Measurements from ENCODE around the gene DNASE1L2. TPM values are rescaled to one million over a fixed set of nuclear protein-coding genes. Genes with fewer than 3 reads are reported as not detected.
A peak's percentile ranks its signal among the peaks of the same experiment; 100 is the strongest.

Gene DNASE1L2
- total and polyA plus RNA-seq, 2 of the 4 experiments (the other 2 are of a cell fraction) = 0.18 to 0.75 TPM

DNA sequence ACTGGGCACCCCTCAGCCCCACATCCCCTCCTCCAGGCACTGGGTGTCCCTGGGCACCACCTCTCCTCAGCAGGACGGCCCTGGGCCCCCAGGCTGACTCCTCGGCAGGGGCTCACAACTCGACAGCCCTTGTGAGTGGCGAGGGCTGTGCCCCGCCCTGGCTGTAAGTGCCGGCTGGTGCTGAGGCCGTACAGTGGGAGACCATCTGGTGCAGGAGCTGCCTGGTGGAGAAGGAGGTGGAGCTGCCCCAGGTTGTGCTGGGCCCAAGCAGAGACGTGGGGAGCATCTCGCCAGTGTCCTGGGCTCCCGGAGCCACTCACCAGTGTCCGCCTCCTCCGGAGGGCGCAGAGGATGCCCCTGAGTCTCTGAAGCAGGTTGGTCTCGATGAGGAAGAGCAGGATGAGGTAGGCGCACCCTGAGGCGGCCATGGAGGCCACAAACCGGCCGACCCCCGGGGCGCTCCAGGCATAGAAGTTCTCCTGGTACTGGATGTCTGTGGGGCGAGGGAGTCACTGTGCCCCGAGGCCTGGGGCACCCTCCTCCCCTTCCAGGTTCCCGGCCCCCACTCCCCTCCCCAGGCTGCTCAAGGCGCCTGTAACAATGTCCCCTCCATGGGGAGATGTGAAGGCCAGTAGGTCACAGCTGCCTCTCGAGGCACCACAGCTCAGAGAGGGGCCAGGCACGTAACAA is 46.8 kb downstream of the DNASE1L2 start:
- H3K18ac ChIP-seq (ENCODE audit: low read depth, low read length) = no peak overlapping the region
- no peaks in the 10 kb centered on the region for H3K79me1 ChIP-seq (ENCODE audit: low read depth in 1 of 2, low read length in 2 of 2)
- no peaks in the 10 kb centered on the region for H3K4me1 ChIP-seq (ENCODE audit: control insufficient read depth, insufficient read depth, low read length)
- no peak overlapping the region for H2BK5ac ChIP-seq (ENCODE audit: low read depth, low read length, poor library complexity, severe bottlenecking)
- no peak overlapping the region for H3K4me3 ChIP-seq (ENCODE audit: insufficient read depth, low read depth, low read length)
- H3K36me3 ChIP-seq (ENCODE audit: control insufficient read depth, insufficient read depth, low read length) = no peaks in the 10 kb centered on the region
- no peak overlapping the region for H2BK120ac ChIP-seq (ENCODE audit: low read depth, low read length)
- H2AFZ ChIP-seq (replicated peaks; ENCODE audit: low read length, poor library complexity) = no peak overlapping the region
- no peak overlapping the region for H3K56ac ChIP-seq (ENCODE audit: extremely low read depth, insufficient read depth, low read length)
- no peak for TF ChIP-seq MXI1 (IDR thresholded peaks at IDR 0.05; ENCODE audit: borderline replicate concordance, low read depth, low read length)
- TF ChIP-seq, protein P1, sequence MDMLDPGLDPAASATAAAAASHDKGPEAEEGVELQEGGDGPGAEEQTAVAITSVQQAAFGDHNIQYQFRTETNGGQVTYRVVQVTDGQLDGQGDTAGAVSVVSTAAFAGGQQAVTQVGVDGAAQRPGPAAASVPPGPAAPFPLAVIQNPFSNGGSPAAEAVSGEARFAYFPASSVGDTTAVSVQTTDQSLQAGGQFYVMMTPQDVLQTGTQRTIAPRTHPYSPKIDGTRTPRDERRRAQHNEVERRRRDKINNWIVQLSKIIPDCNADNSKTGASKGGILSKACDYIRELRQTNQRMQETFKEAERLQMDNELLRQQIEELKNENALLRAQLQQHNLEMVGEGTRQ (IDR thresholded peaks at IDR 0.05; ENCODE audit: low read depth, low read length) = no peak
- TF ChIP-seq, protein P2, sequence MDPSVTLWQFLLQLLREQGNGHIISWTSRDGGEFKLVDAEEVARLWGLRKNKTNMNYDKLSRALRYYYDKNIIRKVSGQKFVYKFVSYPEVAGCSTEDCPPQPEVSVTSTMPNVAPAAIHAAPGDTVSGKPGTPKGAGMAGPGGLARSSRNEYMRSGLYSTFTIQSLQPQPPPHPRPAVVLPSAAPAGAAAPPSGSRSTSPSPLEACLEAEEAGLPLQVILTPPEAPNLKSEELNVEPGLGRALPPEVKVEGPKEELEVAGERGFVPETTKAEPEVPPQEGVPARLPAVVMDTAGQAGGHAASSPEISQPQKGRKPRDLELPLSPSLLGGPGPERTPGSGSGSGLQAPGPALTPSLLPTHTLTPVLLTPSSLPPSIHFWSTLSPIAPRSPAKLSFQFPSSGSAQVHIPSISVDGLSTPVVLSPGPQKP (IDR thresholded peaks at IDR 0.05; ENCODE audit: borderline replicate concordance, low read depth, low read length) = no peak
- no peak overlapping the region for H2BK20ac ChIP-seq (ENCODE audit: low read depth, low read length)
- no peak overlapping the region for H3K14ac ChIP-seq (replicated peaks; ENCODE audit: low read depth, low read length)
- dilution Hi-C loops (cut with HindIII; ENCODE audit: low sequenced_read_pairs, unreplicated experiment) (no loop called here), in situ Hi-C loops (cut with MboI; ENCODE audit: low sequenced_read_pairs) (no loop called here), intact Hi-C loops (cut with micrococcal nuclease) (no loop called here)
- CTCF ChIA-PET = no interaction called here
- WGBS, 2 experiments (ENCODE audit: extremely low coverage in 2 of 2, insufficient read length in 1 of 2) = 61% methylated on average over 5 of the region's 26 CpGs; no CpG with 5 or more reads in 1 of the 2 experiments
- no peak overlapping the region for H4K8ac ChIP-seq (ENCODE audit: low read depth in 2 of 2, low read length in 2 of 2)
- H3K27me3 ChIP-seq (ENCODE audit: control insufficient read depth, insufficient read depth, low read length) = peaks cover 44% of the 10 kb centered on the region
- no peak for ATAC-seq (ENCODE audit: low read depth)
- no peaks in the 10 kb centered on the region for H4K20me1 ChIP-seq (ENCODE audit: insufficient read depth, low read length)
- peak overlapping the region; percentile 65 for H2AK9ac ChIP-seq (replicated peaks; ENCODE audit: low read depth, low read length, poor library complexity)
- H3K4ac ChIP-seq (ENCODE audit: low read depth, low read length) = no peak overlapping the region
- no peaks in the 10 kb centered on the region for H3K9me3 ChIP-seq (ENCODE audit: control insufficient read depth, insufficient read depth, low read length)
- POLR2A ChIA-PET (ENCODE audit: unreplicated experiment) = no interaction called here
- DNase-seq = no peak
- no peaks in the 10 kb centered on the region for H3K9me1 ChIP-seq (ENCODE audit: insufficient read depth, low read length)
- no peak overlapping the region for H3K27ac ChIP-seq (ENCODE audit: insufficient read depth, low read length)
- H3K4me2 ChIP-seq (ENCODE audit: low read depth, low read length) = no peak overlapping the region
- no peak overlapping the region for H4K91ac ChIP-seq (ENCODE audit: insufficient read depth, low read depth, low read length)
- no peak overlapping the region for H2AK5ac ChIP-seq (ENCODE audit: low read depth, low read length)
- no peak overlapping the region for H3K23ac ChIP-seq (ENCODE audit: low read depth, low read length)
- no TSS peak for BruUV-seq (replicated peaks)
- no peak overlapping the region for H3K9ac ChIP-seq (ENCODE audit: low read depth, low read length)
- H4K5ac ChIP-seq (ENCODE audit: low read depth, low read length) = no peak overlapping the region
- no peak overlapping the region for H2BK15ac ChIP-seq (ENCODE audit: low read depth, low read length)

Measured in IMR-90 (cell line).